Measurements from ENCODE around the gene ATP6V0E2. TPM values are rescaled to one million over a fixed set of nuclear protein-coding genes. Genes with fewer than 3 reads are reported as not detected.

Gene ATP6V0E2
- total and polyA plus RNA-seq, 2 experiments from 2014 or later, result 116 to 132 TPM

DNA sequence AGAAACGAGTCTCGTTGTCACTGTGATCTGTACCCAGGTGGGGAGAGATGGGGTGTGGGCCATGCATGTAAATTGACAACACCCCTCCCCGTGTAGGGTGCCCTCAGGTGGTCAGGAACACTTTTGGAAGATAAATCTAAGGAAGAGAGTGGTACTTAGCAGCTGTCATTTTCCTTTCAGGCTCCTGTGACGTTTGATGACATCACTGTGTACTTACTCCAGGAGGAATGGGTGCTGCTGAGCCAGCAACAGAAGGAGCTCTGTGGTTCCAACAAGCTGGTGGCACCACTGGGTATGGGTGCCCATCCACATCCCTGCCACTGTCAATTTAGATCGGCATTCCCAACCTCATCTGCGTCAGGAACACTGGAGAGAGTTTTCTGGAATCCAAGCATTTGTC is 29.3 kb upstream of the ATP6V0E2 start:
- H3K27me3 ChIP-seq, result no peaks in the 10 kb centered on the region
- TF ChIP-seq CTCF (IDR thresholded peaks at IDR 0.05; ENCODE audit: low read depth, low read length), result no peak
- DNase-seq (ENCODE audit: low read depth in 1 of 2, low spot score in 1 of 2), result no peak
- no peak overlapping the region for H3K27ac ChIP-seq
- H3K4me1 ChIP-seq (ENCODE audit: low read depth), result no peaks in the 10 kb centered on the region
- peaks cover 5% of the 10 kb centered on the region for H3K36me3 ChIP-seq
- H3K4me3 ChIP-seq, result no peak overlapping the region
- H3K9me3 ChIP-seq (ENCODE audit: low read depth), result no peaks in the 10 kb centered on the region

DNA sequence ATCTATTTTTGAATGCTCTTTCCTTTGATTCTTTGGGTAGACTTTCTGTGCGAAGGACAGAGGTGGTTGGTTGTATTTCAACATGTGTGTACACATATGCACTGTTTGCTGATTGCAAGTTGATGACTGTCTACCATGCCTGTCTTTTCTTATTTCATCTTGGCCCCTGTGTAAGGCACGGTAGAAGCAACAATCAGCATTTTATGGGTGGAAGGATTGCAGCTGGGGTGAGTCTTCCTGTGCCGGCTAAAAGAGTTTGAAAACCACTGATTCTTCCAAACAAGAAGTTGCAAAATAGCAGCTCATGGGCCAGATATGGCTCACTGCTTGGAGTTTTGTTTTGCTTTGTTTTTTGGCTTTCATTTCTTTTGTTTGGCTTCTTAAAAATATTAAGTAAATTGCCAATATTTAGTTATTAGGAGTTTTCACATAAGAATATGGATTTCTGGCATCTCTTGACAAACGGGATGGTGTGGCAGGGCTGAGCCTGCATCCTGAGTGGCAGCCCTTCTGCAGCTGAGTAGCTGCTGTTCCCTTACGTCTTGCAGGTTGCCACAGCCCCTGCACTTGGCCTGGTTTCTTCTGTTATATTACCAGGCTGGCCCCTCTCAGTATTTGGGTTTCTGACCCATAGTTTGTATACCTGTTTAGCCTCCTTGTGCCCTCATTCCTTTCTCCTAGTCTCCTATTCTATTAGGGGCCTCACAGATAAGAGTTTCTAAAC is 28.4 kb upstream of the ATP6V0E2 start:
- no peak overlapping the region for H3K4me3 ChIP-seq
- no peak overlapping the region for H3K27ac ChIP-seq
- H3K36me3 ChIP-seq, result peaks cover 5% of the 10 kb centered on the region
- no peak for TF ChIP-seq CTCF (IDR thresholded peaks at IDR 0.05; ENCODE audit: low read depth, low read length)
- peak in 1 of 2 donors; percentile 50 for DNase-seq (ENCODE audit: low read depth in 1 of 2, low spot score in 1 of 2)
- no peaks in the 10 kb centered on the region for H3K4me1 ChIP-seq (ENCODE audit: low read depth)
- no peaks in the 10 kb centered on the region for H3K9me3 ChIP-seq (ENCODE audit: low read depth)
- no peaks in the 10 kb centered on the region for H3K27me3 ChIP-seq

DNA sequence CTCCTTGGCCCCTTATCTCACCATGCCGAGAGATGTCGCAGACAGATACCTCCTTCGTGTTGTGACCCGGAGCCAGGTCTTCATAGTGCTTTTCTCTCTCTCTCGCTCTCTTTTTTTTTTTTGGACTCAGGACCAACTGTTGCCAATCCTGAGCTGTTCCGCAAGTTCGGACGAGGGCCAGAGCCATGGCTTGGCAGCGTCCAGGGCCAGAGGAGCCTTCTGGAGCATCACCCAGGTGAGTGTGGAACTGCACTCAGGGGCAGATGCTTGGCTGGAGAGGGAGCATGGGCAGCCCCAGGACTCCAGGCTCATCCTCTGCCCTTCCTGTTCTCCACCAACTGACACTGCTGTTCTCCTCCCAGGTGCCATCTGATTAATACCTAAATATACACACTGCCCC is 27.7 kb upstream of the ATP6V0E2 start:
- H3K27ac ChIP-seq, result no peak overlapping the region
- no peaks in the 10 kb centered on the region for H3K4me1 ChIP-seq (ENCODE audit: low read depth)
- peaks cover 5% of the 10 kb centered on the region for H3K36me3 ChIP-seq
- H3K4me3 ChIP-seq, result no peak overlapping the region
- TF ChIP-seq CTCF (IDR thresholded peaks at IDR 0.05; ENCODE audit: low read depth, low read length), result no peak
- H3K27me3 ChIP-seq, result no peaks in the 10 kb centered on the region
- H3K9me3 ChIP-seq (ENCODE audit: low read depth), result no peaks in the 10 kb centered on the region
- no peak for DNase-seq (ENCODE audit: low read depth in 1 of 2, low spot score in 1 of 2)

- Histone ChIP-seq H3K4me1 (ENCODE audit: low read depth) (no peaks in the 10 kb centered on the region), H3K9me3 (ENCODE audit: low read depth) (no peaks in the 10 kb centered on the region), H3K4me3 (no peak overlapping the region), H3K27me3 (no peaks in the 10 kb centered on the region), H3K27ac (no peak overlapping the region), H3K36me3 (peaks cover 5% of the 10 kb centered on the region)
- no peak for TF ChIP-seq CTCF (IDR thresholded peaks at IDR 0.05; ENCODE audit: low read depth, low read length)
- peak in 1 of 2 donors; percentile 28 for DNase-seq (ENCODE audit: low read depth in 1 of 2, low spot score in 1 of 2)
Observed at GRCh38 chr7:149846436-149847046, 27.2 kb upstream of the ATP6V0E2 start.

DNA sequence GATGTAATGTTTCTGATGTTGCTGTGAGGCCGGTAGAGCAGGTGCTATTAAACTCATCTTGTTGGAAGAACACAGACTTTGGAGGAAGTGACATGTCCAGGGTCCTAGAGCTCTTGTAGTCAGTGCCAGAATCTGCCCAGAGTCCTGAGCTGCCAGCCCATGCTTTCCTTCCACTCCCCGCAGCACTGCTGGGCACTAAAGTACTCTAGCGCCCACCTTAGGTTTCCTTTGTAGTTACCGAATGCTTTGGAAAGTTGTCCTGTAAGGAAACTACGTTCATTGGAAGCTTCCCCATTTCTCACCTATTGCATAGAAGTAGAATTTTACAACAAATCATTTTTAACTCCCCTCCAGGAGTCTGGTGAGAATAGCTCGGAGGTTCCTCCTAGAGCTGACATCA is 24.6 kb upstream of the ATP6V0E2 start:
- Histone ChIP-seq H3K9me3 (ENCODE audit: low read depth) (no peaks in the 10 kb centered on the region), H3K4me3 (no peak overlapping the region), H3K27me3 (no peaks in the 10 kb centered on the region), H3K27ac (no peak overlapping the region), H3K36me3 (peaks cover 5% of the 10 kb centered on the region), H3K4me1 (ENCODE audit: low read depth) (peaks cover 3% of the 10 kb centered on the region)
- TF ChIP-seq CTCF (IDR thresholded peaks at IDR 0.05; ENCODE audit: low read depth, low read length), result no peak
- DNase-seq (ENCODE audit: low read depth in 1 of 2, low spot score in 1 of 2), result no peak

Data from cardiac muscle cell (in vitro differentiated cells and primary cell).